Measurements from ENCODE around the gene ARID1B. TPM values are rescaled to one million over a fixed set of nuclear protein-coding genes. Genes with fewer than 3 reads are reported as not detected.

The ARID1B gene
- total RNA-seq, 2 experiments from 2014 or later: 42.5 to 43.2 TPM

DNA sequence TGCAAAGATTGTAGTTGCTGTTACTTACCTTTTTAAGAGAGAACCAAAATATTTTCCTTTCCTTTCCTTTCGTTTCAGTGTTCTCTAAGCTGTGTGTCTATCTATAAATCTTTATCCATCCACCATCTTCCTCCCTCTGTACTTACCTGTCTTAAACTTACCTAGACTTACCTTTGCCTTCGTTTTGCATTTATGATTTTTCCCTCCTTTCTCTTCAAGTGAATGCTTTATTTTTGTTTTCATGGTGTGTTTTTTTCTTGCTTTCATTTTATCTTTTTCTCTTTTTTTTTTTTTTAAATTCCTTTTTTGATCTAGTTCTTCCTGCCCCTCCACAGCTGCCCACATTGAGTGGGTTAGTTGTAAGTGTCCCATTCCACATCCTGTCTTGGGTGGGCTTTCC is 26.2 kb downstream of the ARID1B start:
- no peak for DNase-seq
- no peak overlapping the region for H3K4me3 Mint-ChIP-seq
- CTCF ChIA-PET: interaction anchor here (0.6 to 0.9 kb wide), 3 partner anchors 10 to 40 kb away, joined by 3 to 4 read pairs (median 3); no protein-coding TSS in a partner anchor
- peak overlapping the region; percentile 26 for H3K27ac Mint-ChIP-seq
- H3K9me3 Mint-ChIP-seq: peaks cover 7% of the 10 kb centered on the region
- peaks cover 4% of the 10 kb centered on the region for H3K36me3 Mint-ChIP-seq (ENCODE audit: low read depth)
- H3K27me3 Mint-ChIP-seq (ENCODE audit: low read depth): no peaks in the 10 kb centered on the region
- intact Hi-C loops (cut with micrococcal nuclease): no loop called here
- H3K4me1 Mint-ChIP-seq (ENCODE audit: low read depth): peaks cover 75% of the 10 kb centered on the region

DNA sequence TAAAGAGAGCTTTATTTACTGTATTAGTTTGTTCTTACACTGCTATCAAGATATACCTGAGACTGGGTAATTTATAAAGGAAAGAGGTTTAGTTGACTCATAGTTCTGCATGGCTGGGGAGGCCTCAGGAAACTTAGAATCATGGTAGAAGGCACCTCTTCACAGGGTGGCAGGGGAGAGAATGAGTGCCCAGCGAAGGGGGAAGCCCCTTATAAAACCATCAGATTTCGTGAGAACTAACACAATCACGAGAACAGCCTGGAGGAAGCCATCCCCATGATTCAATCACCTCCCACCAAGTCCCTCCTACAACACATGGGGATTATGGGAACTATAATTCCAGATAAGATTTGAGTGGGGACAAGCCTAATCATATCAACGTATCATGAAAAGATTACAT is 27.2 kb downstream of the ARID1B start:
- CTCF ChIA-PET: no interaction called here
- H3K36me3 Mint-ChIP-seq (ENCODE audit: low read depth): peaks cover 4% of the 10 kb centered on the region
- intact Hi-C loops (cut with micrococcal nuclease): no loop called here
- no peaks in the 10 kb centered on the region for H3K27me3 Mint-ChIP-seq (ENCODE audit: low read depth)
- H3K27ac Mint-ChIP-seq: no peak overlapping the region
- H3K4me1 Mint-ChIP-seq (ENCODE audit: low read depth): peaks cover 76% of the 10 kb centered on the region
- DNase-seq: peak; percentile 33
- peaks cover 7% of the 10 kb centered on the region for H3K9me3 Mint-ChIP-seq
- H3K4me3 Mint-ChIP-seq: no peak overlapping the region

DNA sequence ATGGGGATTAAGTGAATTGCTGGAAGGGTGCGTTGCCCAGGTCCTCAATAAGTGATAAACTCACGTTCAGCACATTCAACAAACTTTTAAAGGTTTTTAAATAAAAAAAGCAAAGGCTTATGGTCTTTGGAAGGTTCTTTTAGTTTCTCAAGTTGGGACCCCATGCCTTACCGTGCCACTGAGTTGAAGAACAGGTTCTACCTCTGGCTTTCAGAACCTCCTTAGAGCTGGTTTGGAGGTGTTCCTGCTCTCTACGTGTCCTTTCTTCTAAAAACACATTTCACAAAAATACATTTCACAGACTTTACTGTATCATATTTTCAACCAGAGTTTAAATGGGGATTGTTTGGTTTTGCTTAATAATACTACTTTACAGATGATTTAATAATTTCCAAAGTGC is 29.0 kb downstream of the ARID1B start:
- Mint-ChIP-seq H3K36me3 (ENCODE audit: low read depth) (peaks cover 4% of the 10 kb centered on the region), H3K9me3 (peaks cover 7% of the 10 kb centered on the region), H3K27me3 (ENCODE audit: low read depth) (no peaks in the 10 kb centered on the region), H3K4me1 (ENCODE audit: low read depth) (peaks cover 85% of the 10 kb centered on the region), H3K27ac (no peak overlapping the region), H3K4me3 (no peak overlapping the region)
- DNase-seq: no peak
- intact Hi-C loops (cut with micrococcal nuclease): no loop called here
- CTCF ChIA-PET: no interaction called here

DNA sequence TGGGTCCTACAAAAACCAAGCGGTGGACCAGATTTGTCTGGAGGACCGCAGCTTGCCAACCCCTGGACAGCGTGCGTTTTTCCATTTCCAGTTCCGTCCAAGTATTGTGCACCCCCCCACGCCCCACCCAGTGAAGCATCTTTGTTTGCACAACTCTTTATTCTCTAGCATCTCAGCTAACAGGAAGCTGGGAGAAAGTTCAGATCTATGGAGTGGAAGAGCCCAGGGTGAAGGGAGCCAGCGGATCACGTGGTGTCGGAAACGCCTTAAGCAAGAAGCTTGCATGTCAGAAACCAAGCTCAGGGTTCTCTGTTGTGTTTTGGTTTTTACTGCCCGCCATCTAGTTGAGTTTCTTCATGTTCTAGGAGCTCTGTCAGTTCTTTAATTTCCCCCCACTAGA is 29.9 kb downstream of the ARID1B start:
- Mint-ChIP-seq H3K36me3 (ENCODE audit: low read depth) (peaks cover 4% of the 10 kb centered on the region), H3K4me1 (ENCODE audit: low read depth) (peaks cover 85% of the 10 kb centered on the region), H3K9me3 (peaks cover 7% of the 10 kb centered on the region), H3K27ac (no peak overlapping the region), H3K27me3 (ENCODE audit: low read depth) (no peaks in the 10 kb centered on the region), H3K4me3 (no peak overlapping the region)
- intact Hi-C loops (cut with micrococcal nuclease): no loop called here
- CTCF ChIA-PET: interaction anchor here (1.0 kb wide), 1 partner anchor 12 kb away, joined by 4 read pairs; no protein-coding TSS in a partner anchor
- no peak for DNase-seq

DNA sequence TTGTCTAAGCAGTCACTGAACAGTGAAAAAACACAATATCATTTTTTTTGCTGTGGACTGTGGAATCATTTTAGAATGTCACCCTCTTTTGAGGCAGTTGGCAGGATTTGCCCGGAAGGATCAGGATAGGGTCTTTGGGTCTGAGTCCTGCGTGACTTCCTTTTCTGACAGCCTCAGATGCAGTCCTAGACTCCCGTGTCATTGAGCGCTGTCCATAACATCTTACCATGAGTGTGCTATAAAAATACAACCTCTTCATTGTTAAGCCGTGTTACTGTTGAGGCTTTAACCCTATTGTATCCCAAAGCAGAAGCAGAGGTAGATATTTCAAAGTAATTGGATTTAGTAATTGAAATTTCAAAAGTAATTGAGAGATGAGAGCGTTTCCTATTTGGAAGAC is 30.6 kb downstream of the ARID1B start:
- H3K4me3 Mint-ChIP-seq: no peak overlapping the region
- intact Hi-C loops (cut with micrococcal nuclease): no loop called here

DNA sequence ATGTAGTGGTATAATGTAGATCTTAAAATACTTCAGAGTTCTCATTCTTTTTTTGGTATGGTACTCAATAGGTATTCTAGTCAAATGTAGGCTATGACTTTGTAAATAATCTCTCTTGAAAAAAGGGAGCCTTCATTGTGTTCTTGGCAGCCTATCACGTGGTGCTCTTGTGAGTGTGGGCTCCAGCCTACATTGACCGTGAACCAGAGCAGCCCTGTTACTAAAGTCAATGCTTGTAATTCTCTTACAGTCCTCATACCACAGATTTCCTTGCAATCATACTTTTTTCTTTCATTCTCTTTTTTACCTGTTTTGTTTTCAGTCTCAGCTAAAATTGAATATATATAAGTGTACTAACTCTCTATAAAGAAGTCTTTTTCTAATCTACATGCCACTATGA is 31.1 kb downstream of the ARID1B start:
- no peak for DNase-seq
- H3K36me3 Mint-ChIP-seq (ENCODE audit: low read depth): peaks cover 4% of the 10 kb centered on the region
- intact Hi-C loops (cut with micrococcal nuclease): no loop called here
- no peaks in the 10 kb centered on the region for H3K27me3 Mint-ChIP-seq (ENCODE audit: low read depth)
- H3K4me1 Mint-ChIP-seq (ENCODE audit: low read depth): peaks cover 80% of the 10 kb centered on the region
- peaks cover 7% of the 10 kb centered on the region for H3K9me3 Mint-ChIP-seq
- no peak overlapping the region for H3K4me3 Mint-ChIP-seq
- CTCF ChIA-PET: interaction anchor here (0.6 kb wide), 1 partner anchor 25 kb away, joined by 4 read pairs; no protein-coding TSS in a partner anchor
- H3K27ac Mint-ChIP-seq: no peak overlapping the region

More for the DNA sequence above, 30.6 kb downstream of the ARID1B start:
- no peaks in the 10 kb centered on the region for H3K27me3 Mint-ChIP-seq (ENCODE audit: low read depth)
- H3K4me1 Mint-ChIP-seq (ENCODE audit: low read depth): peaks cover 85% of the 10 kb centered on the region
- CTCF ChIA-PET: interaction anchor here (0.6 to 1.0 kb wide), 2 partner anchors 13 to 24 kb away, joined by 4 read pairs; no protein-coding TSS in a partner anchor
- no peak for DNase-seq
- no peak overlapping the region for H3K27ac Mint-ChIP-seq
- H3K36me3 Mint-ChIP-seq (ENCODE audit: low read depth): peaks cover 4% of the 10 kb centered on the region
- peaks cover 7% of the 10 kb centered on the region for H3K9me3 Mint-ChIP-seq

DNA sequence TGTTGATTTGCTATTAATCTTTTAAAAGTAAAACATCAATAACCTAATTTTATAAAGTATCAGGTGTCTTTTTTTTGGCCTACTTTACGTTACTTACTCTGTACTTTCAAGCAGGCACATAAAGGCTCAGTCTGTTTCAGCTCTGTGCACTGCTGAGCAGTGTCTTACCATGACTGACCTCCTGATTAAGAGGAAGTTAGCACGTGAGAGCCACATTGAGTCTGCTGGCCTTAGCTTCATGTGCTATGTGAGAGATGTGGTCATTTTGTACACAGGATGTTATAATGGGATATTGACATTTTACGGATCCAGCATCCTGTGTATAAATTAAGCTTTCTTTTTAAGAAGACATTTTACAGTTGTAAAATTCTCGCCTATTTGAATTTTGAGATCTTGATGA is 31.9 kb downstream of the ARID1B start:
- no peak for DNase-seq
- Mint-ChIP-seq H3K36me3 (ENCODE audit: low read depth) (peaks cover 4% of the 10 kb centered on the region), H3K4me1 (ENCODE audit: low read depth) (peaks cover 79% of the 10 kb centered on the region), H3K27me3 (ENCODE audit: low read depth) (no peaks in the 10 kb centered on the region), H3K4me3 (no peak overlapping the region), H3K9me3 (peaks cover 3% of the 10 kb centered on the region), H3K27ac (no peak overlapping the region)
- intact Hi-C loops (cut with micrococcal nuclease): no loop called here
- CTCF ChIA-PET: interaction anchor here (0.9 kb wide), 1 partner anchor 18 kb away, joined by 3 read pairs; no protein-coding TSS in a partner anchor

DNA sequence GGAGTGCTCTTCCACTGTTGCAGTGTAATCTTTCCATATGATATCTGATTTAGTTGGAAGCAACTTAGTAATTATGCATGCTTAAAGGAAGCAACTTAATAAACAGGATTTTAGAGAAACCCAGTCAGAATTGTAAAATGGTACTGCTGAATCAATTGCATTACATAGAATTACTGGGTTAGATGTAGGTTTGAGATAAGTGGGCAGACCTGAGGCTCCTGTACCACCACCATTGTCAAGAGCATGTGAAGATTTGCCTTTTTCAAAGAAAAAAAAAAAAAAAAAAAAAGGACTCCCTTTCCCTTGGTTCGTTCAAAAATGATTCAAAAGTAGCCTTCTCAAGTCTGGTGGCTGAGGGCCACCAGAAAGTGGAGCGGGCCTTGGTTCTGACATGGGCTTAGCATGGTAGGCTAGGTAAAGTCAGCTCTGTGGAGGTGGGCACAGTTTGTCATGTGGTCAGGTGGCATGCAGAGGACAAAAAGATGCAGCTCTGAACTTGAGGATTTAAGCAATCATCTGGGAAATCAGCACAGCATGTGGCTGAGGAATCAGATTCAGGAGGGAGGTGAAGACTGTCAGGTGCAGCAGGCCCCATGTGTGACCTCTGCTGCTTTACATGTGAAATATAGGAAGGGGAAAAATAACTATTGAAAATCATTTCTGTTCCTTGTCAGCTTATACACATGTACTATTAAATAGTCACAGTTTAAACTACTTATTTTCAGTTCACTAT is 32.4 kb downstream of the ARID1B start:
- Mint-ChIP-seq H3K27me3 (ENCODE audit: low read depth) (no peaks in the 10 kb centered on the region), H3K27ac (no peak overlapping the region), H3K4me3 (no peak overlapping the region), H3K9me3 (no peaks in the 10 kb centered on the region), H3K4me1 (ENCODE audit: low read depth) (peaks cover 79% of the 10 kb centered on the region), H3K36me3 (ENCODE audit: low read depth) (no peaks in the 10 kb centered on the region)
- intact Hi-C loops (cut with micrococcal nuclease): loop anchor here (2.0 kb wide), 1 partner anchor 15 kb away; no protein-coding TSS in a partner anchor
- no peak for DNase-seq
- CTCF ChIA-PET: interaction anchor here (0.9 kb wide), 1 partner anchor 18 kb away, joined by 3 read pairs; no protein-coding TSS in a partner anchor

DNA sequence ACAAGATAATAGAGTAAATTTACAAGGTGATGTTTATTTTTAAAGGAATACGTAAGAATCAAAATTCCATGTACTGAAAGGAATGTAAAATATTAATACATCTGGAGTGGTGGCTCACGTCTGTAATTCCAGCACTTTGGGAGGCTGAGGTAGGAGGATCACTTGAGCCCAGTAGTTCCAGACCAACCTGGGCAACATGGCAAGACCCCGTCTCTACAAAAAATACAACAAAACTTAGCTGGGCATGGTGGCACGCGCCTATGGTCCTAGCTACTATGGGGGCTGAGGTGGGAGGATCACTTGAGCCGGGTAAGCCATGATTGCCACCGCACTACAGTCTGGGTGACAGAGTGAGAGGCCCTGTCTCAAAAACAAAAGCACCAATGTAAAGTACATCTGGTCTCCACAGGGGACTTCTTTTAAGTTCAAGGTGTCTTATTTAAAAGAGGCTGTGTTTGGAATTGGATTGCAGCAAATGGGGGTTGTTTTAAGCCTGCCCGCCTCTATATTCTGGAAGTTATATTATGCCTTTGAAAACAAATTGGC is 36.9 kb downstream of the ARID1B start:
- Mint-ChIP-seq H3K4me3 (no peak overlapping the region), H3K4me1 (ENCODE audit: low read depth) (peaks cover 71% of the 10 kb centered on the region), H3K9me3 (no peaks in the 10 kb centered on the region), H3K36me3 (ENCODE audit: low read depth) (no peaks in the 10 kb centered on the region), H3K27me3 (ENCODE audit: low read depth) (no peaks in the 10 kb centered on the region), H3K27ac (no peak overlapping the region)
- CTCF ChIA-PET: no interaction called here
- intact Hi-C loops (cut with micrococcal nuclease): no loop called here
- DNase-seq: no peak

DNA sequence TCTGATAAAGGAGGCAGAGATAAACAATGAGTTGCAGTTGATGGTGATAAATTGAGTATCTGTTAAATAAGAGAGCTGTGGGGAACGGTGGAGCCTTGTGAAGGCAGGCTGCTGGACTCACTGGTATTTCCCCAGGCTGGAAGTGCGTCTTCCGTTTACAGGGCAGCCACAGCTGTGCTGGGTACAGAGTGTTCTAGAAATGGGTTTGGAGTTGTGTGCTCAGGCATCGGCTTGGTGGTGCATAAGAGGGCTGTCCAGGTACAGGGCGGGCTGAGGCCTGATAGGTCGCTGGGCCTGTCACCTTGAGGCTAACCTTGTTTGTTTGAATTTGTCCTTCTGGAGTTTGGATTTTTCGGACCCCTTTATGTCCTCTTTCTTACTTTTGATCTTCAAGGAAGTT is 39.3 kb downstream of the ARID1B start:
- Mint-ChIP-seq H3K9me3 (no peaks in the 10 kb centered on the region), H3K27me3 (ENCODE audit: low read depth) (no peaks in the 10 kb centered on the region), H3K4me1 (ENCODE audit: low read depth) (peaks cover 70% of the 10 kb centered on the region), H3K27ac (no peak overlapping the region), H3K36me3 (ENCODE audit: low read depth) (no peaks in the 10 kb centered on the region), H3K4me3 (no peak overlapping the region)
- DNase-seq: no peak
- CTCF ChIA-PET: no interaction called here
- intact Hi-C loops (cut with micrococcal nuclease): loop anchor here (2.0 kb wide), 1 partner anchor 14 kb away; no protein-coding TSS in a partner anchor

DNA sequence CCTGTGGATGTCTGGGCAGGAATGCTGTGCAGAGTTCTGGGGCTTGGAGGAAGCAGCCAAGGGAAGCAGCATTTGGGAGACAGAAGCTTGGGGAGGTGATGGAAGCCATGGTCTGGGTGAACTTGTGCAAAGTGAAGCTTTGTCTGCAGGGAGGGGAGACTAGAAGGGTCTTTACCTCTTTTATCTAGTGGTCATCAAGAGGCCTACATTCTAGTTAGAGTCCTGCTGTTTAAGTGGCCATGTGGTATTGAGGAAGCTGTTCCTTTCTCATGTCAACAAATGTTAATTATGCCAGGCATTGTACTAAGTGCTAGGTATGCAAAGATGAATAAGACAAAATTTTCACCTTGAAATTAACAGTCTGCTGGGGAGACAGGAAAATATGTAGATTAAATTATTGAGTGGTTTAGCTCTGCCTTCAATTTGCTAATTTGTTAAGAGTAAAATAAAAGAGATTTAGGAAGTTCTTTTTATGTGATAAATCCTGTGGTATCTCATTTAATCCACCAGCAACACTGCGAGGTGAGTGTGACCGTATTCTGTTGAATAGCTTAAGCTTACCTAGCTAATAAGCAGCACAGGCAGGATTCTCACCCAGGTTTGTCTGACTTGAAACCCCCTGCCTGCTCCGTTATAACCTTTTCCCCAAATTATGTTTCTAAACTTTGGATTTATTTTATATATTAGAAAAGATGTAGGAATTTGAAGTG is 43.1 kb downstream of the ARID1B start:
- no peak for DNase-seq
- Mint-ChIP-seq H3K27me3 (ENCODE audit: low read depth) (no peaks in the 10 kb centered on the region), H3K4me3 (no peak overlapping the region), H3K36me3 (ENCODE audit: low read depth) (peaks cover 2% of the 10 kb centered on the region), H3K9me3 (no peaks in the 10 kb centered on the region), H3K4me1 (ENCODE audit: low read depth) (peaks cover 80% of the 10 kb centered on the region), H3K27ac (no peak overlapping the region)
- intact Hi-C loops (cut with micrococcal nuclease): no loop called here
- CTCF ChIA-PET: interaction anchor here (0.8 to 1.3 kb wide), 4 partner anchors 10 to 136 kb away, joined by 3 read pairs; no protein-coding TSS in a partner anchor

DNA sequence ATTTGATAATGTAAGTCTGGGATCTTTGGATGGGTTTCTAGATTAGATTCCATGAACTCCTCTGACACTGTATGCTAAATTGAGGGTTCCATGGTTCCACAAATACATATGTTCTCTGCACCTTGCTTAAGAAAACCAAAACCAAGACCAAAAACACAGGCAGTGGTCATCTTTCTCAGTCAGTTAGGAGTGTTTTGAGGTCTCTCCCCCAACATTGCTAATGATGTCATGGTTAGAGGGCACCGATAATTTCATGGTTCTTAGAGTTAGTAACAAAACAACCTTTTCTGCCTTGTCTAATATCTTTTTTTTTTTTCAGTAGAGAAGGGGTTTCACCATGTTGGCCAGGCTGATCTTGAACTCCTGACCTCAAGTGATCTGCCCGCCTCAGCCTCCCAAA is 44.5 kb downstream of the ARID1B start:
- CTCF ChIA-PET: interaction anchor here (0.6 kb wide), 1 partner anchor 105 kb away, joined by 3 read pairs; no protein-coding TSS in a partner anchor
- intact Hi-C loops (cut with micrococcal nuclease): no loop called here
- Mint-ChIP-seq H3K27ac (no peak overlapping the region), H3K4me1 (ENCODE audit: low read depth) (peaks cover 81% of the 10 kb centered on the region), H3K9me3 (no peaks in the 10 kb centered on the region), H3K36me3 (ENCODE audit: low read depth) (peaks cover 2% of the 10 kb centered on the region), H3K27me3 (ENCODE audit: low read depth) (no peaks in the 10 kb centered on the region), H3K4me3 (no peak overlapping the region)
- DNase-seq: no peak

All from activated naive CD4-positive, alpha-beta T cell treated with anti-CD3 and anti-CD28 coated beads for 36 hours (primary cell).